ENCODE data around the gene CIDEA. TPM values are rescaled to one million over a fixed set of nuclear protein-coding genes. Genes with fewer than 3 reads are reported as not detected.

CIDEA gene
- total and polyA plus RNA-seq, 9 of the 15 experiments (the other 6 are each of a cell fraction or from before 2014, with no cell fraction given) = not detected

DNA sequence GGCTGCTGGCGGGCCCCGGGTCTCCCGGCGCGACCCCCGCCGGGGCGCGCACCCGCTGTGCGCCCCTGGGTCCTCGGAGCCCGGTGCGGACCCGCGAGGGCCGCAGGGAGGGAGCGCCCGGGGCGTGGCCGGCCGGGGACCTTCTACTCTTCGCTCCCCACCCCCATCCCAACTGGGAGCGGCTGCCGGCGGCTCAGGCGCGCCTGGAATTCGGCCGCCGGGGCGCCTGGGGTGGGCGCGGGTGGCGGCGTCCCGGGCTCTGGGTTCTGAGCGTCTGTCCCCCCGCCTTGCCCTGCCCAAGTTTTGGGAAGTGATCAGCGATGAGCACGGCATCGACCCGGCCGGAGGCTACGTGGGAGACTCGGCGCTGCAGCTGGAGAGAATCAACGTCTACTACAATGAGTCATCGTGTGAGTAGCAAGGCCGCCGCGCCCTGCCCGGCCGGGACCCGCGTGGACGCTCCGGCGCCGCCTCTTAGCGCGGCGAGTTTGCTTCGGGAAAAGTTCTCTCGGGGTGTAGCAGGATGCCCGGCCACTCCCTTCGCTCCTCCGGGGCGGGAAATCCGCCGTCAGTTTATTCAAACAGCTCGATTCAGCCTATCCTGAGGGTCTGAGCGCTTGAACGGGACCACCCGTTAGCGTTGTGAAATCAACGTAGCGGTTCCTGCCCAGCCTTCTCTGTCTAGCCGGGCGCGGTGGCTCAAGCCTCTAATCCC lies 54.4 kb downstream of the CIDEA start (continued):
- TF ChIP-seq GABPB1 (CRISPR knock-in tag; IDR thresholded peaks at IDR 0.05) = peak; percentile 21; the same call in 1 of the 2 replicates
- no peak for TF ChIP-seq ETS2 (tag; IDR thresholded peaks at IDR 0.05; ENCODE audit: borderline replicate concordance, poor library complexity, severe bottlenecking)
- TF ChIP-seq GATAD2B (IDR thresholded peaks at IDR 0.05; ENCODE audit: borderline replicate concordance) = 0 out of 2 replicates have a peak, but pooled peaks have one; percentile 3
- TF ChIP-seq CGGBP1 (CRISPR knock-in tag; IDR thresholded peaks at IDR 0.05) = no peak
- TF ChIP-seq, protein P1, sequence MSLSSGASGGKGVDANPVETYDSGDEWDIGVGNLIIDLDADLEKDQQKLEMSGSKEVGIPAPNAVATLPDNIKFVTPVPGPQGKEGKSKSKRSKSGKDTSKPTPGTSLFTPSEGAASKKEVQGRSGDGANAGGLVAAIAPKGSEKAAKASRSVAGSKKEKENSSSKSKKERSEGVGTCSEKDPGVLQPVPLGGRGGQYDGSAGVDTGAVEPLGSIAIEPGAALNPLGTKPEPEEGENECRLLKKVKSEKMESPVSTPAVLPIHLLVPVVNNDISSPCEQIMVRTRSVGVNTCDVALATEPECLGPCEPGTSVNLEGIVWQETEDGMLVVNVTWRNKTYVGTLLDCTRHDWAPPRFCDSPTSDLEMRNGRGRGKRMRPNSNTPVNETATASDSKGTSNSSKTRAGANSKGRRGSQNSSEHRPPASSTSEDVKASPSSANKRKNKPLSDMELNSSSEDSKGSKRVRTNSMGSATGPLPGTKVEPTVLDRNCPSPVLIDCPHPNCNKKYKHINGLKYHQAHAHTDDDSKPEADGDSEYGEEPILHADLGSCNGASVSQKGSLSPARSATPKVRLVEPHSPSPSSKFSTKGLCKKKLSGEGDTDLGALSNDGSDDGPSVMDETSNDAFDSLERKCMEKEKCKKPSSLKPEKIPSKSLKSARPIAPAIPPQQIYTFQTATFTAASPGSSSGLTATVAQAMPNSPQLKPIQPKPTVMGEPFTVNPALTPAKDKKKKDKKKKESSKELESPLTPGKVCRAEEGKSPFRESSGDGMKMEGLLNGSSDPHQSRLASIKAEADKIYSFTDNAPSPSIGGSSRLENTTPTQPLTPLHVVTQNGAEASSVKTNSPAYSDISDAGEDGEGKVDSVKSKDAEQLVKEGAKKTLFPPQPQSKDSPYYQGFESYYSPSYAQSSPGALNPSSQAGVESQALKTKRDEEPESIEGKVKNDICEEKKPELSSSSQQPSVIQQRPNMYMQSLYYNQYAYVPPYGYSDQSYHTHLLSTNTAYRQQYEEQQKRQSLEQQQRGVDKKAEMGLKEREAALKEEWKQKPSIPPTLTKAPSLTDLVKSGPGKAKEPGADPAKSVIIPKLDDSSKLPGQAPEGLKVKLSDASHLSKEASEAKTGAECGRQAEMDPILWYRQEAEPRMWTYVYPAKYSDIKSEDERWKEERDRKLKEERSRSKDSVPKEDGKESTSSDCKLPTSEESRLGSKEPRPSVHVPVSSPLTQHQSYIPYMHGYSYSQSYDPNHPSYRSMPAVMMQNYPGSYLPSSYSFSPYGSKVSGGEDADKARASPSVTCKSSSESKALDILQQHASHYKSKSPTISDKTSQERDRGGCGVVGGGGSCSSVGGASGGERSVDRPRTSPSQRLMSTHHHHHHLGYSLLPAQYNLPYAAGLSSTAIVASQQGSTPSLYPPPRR (CRISPR knock-in tag; IDR thresholded peaks at IDR 0.05; ENCODE audit: borderline replicate concordance) = no peak
- TF ChIP-seq HSF4 (CRISPR knock-in tag; IDR thresholded peaks at IDR 0.05; ENCODE audit: borderline replicate concordance) = no peak
- no peak for TF ChIP-seq ARNT (IDR thresholded peaks at IDR 0.05)
- no peak for TF ChIP-seq BMI1 (IDR thresholded peaks at IDR 0.05; ENCODE audit: low read length)
- TF ChIP-seq PRMT5 (CRISPR knock-in tag; IDR thresholded peaks at IDR 0.05) = no peak
- TF ChIP-seq MITF (IDR thresholded peaks at IDR 0.05) = no peak
- 0 out of 2 replicates have a peak, but pooled peaks have one; percentile 40 for TF ChIP-seq ATF2 (CRISPR knock-in tag; IDR thresholded peaks at IDR 0.05)
- TF ChIP-seq ZNF316 (IDR thresholded peaks at IDR 0.05) = 0 out of 2 replicates have a peak, but pooled peaks have one; percentile 2
- no peak for TF ChIP-seq SRF (CRISPR knock-in tag; IDR thresholded peaks at IDR 0.05)
- no peak for TF ChIP-seq ZBTB8A (IDR thresholded peaks at IDR 0.05; ENCODE audit: partially characterized antibody)
- TF ChIP-seq CBFA2T3 (IDR thresholded peaks at IDR 0.05) = peak; percentile 41
- no peak for TF ChIP-seq SP1 (CRISPR knock-in tag; IDR thresholded peaks at IDR 0.05)
- no peak for TF ChIP-seq ZNF217 (CRISPR knock-in tag; IDR thresholded peaks at IDR 0.05)
- no peak for TF ChIP-seq ZZZ3 (IDR thresholded peaks at IDR 0.05)
- TF ChIP-seq NFE2 (IDR thresholded peaks at IDR 0.05; ENCODE audit: low read depth) = peak; percentile 57
- peak; percentile 11 for TF ChIP-seq KDM5B (IDR thresholded peaks at IDR 0.05; ENCODE audit: insufficient replicate concordance, low read depth, low read length)
- no peak for TF ChIP-seq MXI1 (IDR thresholded peaks at IDR 0.05; ENCODE audit: low read depth, low read length)

Measured in K562 (cell line).